ENCODE data around the gene ELAVL1.

ELAVL1 gene

GRCh38 chr19:7908742-7909461, 96.5 kb downstream of the ELAVL1 start:
- DNase-seq = no peak

All from CD4-positive, alpha-beta T cell treated with Interleukin-17A for 4 hours (primary cell).